ENCODE results near the gene PITX3.

GRCh38 chr10:102266670-102267069 lies 25.4 kb upstream of the PITX3 start:
- TF ChIP-seq POLR2A (IDR thresholded peaks at IDR 0.05) (no peak), CTCF (IDR thresholded peaks at IDR 0.05 in 8 of 11, conservative IDR thresholded peaks at IDR 0.05 in 3 of 11) (no peak), POLR2AphosphoS5 (IDR thresholded peaks at IDR 0.05) (no peak)
